Activated effector memory CD4-positive, alpha-beta T cell treated with anti-CD3 and anti-CD28 coated beads, Interleukin-2, amount 50 U/mL, for 16 hours (primary cell): ENCODE data around the gene SV2C.

Experiments used
- DNase-seq: peaks from one replicate; pipeline ENCODE4 v3.0.0-alpha.2; 2020

SV2C gene

DNA sequence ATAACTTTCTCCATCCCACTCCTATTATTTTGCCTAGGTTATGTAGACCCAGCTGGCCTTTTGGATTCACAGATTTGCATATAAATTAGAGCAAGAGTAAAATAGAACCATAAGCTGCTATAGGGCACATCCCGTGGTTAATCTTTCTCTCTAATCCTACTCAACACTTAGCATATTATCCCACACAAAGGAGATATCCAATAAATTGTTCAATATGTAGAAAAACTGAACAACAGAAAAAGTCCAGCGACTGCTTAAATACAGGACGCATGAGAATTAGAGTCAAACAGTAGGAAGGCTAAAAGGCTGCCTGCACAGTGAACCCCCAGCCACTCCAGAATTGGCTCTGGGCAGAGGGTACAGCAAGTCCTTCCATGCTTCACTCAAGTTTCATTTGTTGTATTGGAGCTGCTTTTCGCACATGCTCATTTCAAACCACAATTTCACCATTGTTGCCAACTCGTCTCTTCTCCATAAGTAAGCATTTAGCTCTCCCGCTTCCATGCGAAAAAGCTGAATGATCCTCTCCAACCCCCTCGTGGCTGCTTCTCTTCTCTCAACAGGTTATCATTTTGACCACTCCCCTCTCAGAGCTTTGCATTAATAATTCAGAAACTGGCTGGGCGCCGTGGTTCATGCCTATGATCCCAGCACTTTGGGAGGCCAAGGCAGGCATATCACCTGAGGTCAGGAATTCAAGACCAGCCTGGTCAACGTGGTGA is 305.8 kb downstream of the SV2C start:
- DNase-seq = no peak

DNA sequence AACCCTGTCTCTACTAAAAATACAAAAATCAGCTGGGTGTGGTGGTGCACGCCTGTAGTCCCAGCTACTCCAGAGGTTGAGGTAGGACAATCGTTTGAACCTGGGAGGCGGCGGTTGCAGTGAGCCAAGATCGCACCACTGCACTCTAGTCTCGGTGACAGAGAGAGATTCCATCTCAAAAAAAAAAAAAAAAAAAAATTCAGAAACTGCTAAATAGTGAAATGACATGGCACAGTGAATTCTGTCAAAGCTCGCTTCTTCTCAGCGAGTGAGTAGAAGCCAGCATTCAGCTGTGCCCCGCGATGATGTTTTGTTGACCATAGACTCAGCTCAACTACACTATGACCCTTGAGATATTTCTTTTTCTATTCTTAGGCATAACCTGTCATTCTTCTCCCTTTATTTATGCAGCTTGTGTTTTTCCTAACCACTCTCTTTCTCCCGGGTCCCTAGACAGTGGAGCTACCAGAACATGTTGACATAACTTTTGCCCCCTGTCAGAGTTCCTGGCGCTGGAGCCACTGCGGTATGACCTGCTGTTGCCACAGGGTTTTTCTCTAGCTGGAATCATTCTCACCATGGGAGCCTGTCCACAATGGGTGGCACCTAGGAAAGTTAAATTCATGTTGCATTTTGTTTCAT is 306.5 kb downstream of the SV2C start:
- DNase-seq = no peak

- no peak for DNase-seq
Observed at GRCh38 chr5:76391014-76391413, 307.8 kb downstream of the SV2C start.

GRCh38 chr5:76393035-76393680 is 310.0 kb downstream of the SV2C start:
- DNase-seq = no peak

DNA sequence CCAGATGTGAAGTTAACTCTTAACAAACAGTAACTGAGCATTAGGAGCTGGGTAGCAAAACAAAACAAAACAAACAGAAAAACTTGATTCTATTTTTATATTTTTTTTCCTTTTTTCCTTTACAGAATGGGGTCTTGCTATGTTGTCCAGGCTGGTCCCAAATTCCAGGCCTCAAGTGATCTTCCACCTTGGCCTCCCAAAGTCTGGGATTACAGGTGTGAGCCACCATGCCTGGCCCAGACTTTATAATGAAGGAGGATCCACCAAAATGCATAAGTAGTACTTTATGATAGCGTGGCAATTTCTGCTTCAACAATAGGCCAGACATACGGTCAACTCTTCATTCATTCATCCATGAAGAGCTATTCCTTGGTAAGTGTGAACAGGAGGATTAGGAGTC is 314.0 kb downstream of the SV2C start:
- no peak for DNase-seq

GRCh38 chr5:76399268-76399667 is 316.1 kb downstream of the SV2C start:
- DNase-seq = no peak

- no peak for DNase-seq
Observed at GRCh38 chr5:76400466-76400865, 317.3 kb downstream of the SV2C start.

GRCh38 chr5:76401801-76402250 is 318.6 kb downstream of the SV2C start:
- DNase-seq = peak; percentile 75

DNA sequence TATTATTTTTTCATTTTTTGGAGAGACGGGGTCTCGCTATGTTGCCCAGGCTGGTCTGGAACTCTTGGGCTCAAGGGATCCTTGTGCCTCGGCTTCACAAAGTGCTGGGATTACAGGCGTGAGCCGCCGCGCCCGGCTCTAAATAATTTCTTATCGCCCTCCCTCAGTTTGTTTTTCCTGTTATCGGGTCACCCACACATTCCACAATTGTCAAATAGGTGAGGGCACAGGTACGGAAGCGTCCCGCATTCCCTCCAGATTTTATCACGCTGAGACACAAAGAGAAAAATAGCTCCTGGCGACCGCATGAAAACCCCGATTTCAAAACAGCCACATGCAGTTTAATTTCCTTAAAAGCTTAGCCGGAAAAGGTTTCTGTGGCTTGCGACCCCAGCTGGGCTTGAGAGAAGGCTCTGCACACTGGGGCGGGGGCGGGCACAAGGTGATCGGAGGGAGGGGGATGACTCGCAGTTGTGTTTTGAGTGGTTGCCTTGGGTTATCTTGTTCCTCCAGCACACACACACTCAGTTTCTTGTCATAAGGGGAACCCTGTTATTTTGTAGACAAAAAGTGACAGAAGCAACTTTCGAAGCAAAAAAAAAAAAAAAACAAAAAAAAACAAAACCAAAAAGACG is 319.2 kb downstream of the SV2C start:
- peak; percentile 91 for DNase-seq

DNA sequence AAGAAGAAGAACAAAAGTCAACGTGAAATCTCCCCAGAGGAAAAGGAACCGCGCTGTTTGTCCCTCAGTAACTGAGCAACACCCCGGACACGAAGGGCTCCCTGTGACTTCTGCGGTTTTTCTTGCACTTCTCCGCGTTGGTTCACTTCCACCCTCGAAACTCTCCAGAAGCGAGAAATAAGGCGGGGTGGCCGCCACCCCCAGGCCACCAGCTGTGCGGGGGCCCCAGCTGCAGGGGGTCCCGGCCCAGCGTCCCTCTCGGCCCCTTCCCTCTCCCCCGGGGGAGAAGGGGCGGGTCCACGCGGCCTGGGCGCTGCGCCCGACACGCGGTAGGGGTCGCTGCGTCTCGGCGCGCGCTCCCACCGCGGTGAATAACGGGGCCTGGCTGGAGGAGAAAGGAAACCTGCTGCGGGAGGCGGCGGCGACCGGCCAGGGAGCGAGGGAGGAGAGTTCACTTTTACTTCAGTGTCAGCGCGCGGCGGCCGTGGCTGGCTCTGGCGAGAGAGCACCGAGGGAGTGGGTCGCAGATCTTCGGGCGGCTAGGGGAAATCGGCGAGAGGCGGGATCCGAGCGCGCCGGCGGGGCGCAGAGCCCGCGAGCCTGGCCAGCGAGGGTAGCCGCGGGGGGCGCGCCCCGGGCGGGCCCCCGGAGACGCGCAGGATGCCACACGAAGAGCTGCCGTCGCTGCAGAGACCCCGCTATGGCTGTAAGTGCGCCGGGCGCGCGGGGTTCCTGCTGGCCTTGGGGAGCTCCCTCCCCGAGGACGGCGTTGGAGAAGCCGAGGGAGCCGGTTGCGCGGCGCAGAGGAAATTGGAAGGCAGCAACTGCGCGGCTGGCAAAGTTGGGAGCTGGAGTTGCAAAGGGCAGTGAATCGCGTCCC is 319.9 kb downstream of the SV2C start, which contains the start of gene IQGAP2:
TSS of gene IQGAP2 (plus strand) at position 400 of the 880 bp plus-strand sequence. CDS start at position 661, 261 bp downstream.
- DNase-seq = peak; percentile 93
